Adipose tissue (tissue), 3 donors: ENCODE results near the gene MED17. TPM values are rescaled to one million over a fixed set of nuclear protein-coding genes. Genes with fewer than 3 reads are reported as not detected.

ENCODE experiments used
- H3K27ac ChIP-seq: one replicate; pipeline ENCODE4 v1.5.1; 2013; ENCODE audit warnings: low read depth, low read length
- WGBS, 3 donors: extraction: QIAGEN DNeasy Blood & Tissue Kit; methylation state at CpG; one replicate each; pipeline ENCODE4 v1.1.7; 2013; 5-methylcytosine and 5-hydroxymethylcytosine counted together
- polyA plus RNA-seq, 3 donors: library from polyadenylated mRNA; stranded (reverse); fragments of 200-250 nt; gene quantifications; one replicate each; pipeline ENCODE4 v1.2.3, GENCODE V29; 2013
- donor health status: healthy with polysubstance abuse.
- donor health status: Bipolar disorder and iron deficiency.
- donor health status: healthy.

The MED17 gene
- polyA plus RNA-seq, 3 donors = 6.4 to 11.0 (median 9.7) TPM

DNA sequence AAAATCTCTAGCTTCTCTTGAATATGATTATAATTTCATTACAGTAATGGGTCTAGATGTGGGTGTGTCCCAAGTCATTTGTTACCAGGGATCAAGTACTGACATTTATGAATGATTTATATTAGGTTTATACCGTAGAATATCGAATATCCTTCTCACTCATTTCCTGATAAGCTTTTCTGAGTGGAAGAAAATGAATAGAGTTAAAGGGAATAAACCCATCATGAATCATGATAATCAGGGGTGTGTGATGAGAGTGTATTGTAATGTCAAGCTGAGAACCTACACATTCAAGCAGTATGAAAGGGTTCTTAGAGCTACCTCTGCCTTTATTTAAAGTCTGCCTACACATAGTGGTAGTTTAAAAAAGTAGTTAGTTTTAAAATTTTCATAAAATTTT is 17.3 kb downstream of the MED17 start:
- WGBS, 3 donors = 48 to 82% (median 65%) methylated on average over 2 of the region's 2 CpGs
- H3K27ac ChIP-seq = no peak overlapping the region

DNA sequence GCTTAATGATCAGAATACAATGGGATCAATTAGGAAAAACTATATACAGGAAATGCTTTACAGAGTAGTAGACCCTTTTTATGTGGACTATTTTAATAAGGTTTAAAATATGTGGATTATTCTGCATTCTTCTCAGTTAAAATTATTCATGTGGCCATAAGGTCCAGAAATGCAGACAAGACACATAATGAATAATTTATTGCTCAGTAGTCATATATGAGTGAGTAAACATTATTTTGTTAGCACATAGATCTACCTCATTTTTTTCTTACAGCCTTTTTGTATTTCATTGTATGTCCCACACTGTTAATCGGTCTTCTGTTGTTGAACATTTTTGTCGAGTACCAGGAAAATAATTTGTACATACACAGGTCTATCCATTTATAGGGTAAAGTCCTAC is 20.8 kb downstream of the MED17 start:
- H3K27ac ChIP-seq = no peak overlapping the region
- 96 to 99% (median 97%) methylated on average over 2 of the region's 2 CpGs for WGBS, 3 donors

DNA sequence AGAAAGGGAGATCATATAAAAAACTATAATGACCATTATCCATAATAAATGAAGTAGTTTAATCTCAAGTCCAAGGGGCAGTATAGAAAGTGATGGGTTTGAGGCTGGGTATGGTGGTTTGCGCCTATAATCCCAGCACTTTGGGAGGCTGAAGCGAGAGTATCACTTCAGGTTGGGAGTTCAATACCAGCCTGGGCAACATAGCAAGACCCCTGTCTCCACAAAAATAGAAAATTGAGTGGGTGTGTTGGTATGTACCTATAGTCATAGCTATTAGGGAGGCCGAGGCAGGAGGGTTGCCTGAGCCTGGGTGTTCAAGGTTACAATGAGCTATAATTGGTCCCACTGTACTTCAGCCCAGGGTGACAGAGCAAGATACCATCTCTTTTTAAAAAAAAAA is 23.9 kb downstream of the MED17 start:
- 96 to 100% (median 99%) methylated on average over 3 of the region's 3 CpGs for WGBS, 3 donors
- no peak overlapping the region for H3K27ac ChIP-seq

DNA sequence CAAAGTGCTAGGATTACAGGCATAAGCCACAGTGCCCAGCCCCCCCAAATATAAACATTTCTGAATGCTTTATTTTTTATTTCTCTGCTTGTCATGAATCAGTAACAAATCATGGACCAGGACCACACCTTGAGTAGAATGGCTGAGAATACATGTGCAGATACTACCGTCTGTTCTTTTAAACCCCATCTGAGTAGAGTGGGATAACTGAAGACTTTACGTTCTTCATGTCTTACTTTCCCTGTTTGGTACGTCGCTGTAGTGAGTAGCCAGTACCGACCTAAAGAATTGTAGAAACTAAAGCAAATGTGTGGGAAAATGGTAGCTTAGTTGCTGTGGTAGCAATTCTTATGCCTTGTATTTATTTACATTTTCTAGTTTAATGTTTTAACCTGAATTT is 29.9 kb downstream of the MED17 start:
- WGBS, 3 donors = 96 to 97% (median 96%) methylated on average over 5 of the region's 5 CpGs
- no peak overlapping the region for H3K27ac ChIP-seq

DNA sequence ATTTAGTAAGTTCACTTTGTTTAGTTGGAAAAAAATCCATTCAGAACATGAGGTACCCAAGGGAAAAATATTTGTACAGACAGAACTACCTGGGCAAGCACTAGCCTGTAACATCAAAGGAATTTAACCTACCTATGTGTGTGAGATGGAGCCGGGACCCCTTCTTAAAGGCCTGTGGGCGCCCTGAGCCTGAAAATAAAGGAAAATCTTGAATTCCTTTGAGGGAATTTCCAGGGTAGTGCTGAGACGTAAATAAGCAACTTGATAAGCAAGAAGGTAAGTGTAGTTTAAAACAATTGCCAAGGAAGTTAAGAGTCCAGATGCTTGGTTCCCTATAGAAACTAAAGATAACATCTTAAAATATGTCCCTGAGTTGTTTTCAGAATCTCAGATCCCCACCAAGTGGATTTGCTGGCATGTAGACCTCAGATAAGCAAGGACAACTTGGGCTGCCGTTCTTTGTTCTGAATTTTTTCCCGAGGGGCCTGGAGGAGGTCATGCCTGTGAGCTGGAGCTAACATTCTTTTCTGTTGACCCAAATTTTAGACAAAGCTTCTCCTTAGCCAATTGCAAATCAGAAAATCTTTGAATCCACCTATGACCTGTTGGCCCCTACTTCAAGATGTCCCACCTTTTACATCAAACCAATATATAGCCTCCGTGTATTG is 31.0 kb downstream of the MED17 start:
- WGBS, 3 donors = 58 to 90% (median 90%) methylated on average over 6 of the region's 6 CpGs
- H3K27ac ChIP-seq = no peak overlapping the region

DNA sequence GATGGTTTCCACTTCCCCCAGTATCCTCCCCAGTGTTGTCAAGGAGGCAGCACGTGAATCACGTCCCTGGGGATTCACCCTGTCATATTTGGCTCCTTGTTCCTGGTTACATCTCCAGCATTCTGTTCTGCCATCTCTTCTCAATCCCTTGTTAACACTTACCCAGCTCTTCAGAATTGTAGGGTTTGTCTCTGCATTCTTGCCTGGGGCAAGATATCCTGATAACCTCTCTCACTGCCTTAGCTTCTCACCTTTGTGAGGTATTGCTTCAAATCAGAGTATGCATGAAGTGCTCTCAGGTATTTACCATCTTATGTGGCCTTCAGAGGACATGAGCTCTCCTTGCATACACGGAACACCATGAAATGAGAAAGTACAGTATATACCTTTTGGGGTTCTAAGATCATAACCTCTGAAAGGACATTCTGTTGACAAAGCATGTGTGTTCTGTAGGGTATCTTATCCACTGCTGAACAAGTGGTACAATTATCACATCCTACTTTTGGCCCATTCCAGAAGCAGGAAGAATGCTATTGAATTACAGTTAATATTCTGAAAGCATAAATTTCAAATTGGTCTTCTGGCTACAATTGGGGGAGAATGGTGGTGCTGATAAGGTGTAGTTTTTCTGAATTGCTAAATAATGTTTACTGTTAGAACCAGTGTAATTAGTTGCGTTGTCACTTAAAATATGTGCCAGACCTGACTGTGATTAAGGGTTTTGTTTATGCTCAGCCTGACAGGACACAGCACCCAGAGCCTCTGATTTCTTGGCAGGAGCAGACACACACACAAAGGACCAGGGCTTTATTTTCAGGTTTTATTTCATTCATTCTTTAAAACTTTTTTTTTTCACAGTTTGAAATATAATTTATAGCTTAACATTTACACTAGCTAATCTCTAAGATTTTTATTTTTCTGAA is 33.6 kb downstream of the MED17 start:
- 58 to 73% (median 68%) methylated on average over 4 of the region's 4 CpGs for WGBS, 3 donors
- H3K27ac ChIP-seq = no peak overlapping the region

DNA sequence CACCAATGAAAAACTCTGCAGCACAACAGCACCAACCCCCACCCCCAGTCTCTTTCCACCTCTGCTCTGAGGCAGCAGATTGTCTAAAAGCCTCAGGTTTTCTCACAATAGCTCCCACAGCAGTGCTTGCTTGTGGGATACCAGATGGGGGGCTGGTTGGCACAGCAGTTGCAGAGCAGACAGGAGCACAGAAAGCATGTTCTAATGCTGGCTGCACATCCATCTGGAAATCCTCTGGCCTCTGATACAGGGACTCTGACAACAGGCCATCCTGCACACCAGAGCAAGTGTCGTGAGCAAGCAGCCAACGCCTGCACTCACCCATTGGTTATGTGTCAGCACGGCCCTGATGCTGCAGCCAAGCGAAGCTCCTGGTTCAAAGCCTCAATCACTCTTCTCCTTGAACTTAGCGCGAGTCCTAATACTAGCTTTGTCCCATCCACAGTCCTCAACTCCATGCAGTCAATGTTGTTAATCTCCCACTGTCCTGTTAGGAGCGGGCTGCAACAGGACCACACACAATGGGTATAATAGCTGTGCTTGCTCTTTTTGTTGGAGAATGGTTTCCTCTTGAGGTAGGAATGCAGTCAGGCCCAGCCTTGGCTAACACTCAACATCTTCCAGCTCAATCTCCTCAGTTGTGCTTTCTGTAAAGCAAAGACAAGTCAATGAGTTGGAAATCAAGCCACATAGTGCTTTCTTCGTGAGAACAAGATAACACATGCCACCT is 36.0 kb downstream of the MED17 start:
- 84 to 89% (median 87%) methylated on average over 8 of the region's 8 CpGs for WGBS, 3 donors
- no peak overlapping the region for H3K27ac ChIP-seq

DNA sequence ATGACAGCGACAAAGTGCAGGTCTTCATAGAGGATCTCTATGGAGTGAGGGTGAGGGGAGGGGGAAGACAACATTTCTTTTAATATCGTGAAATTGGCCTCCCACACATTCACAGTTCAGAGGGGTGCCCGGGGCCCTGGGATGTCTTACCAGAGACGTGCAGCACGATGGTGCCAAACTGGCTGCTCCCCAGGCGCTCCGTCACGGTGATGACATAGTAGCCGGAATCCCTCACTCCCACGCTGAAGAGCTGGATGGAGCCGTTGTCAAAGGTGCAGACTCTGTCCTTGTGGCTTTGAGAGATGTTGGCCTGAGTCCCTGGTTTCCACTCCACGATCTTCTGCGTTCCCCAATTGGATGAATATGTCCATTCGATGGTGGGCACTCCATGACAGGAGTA is 36.8 kb downstream of the MED17 start:
- 81 to 93% (median 87%) methylated on average over 14 of the region's 14 CpGs for WGBS, 3 donors
- no peak overlapping the region for H3K27ac ChIP-seq

DNA sequence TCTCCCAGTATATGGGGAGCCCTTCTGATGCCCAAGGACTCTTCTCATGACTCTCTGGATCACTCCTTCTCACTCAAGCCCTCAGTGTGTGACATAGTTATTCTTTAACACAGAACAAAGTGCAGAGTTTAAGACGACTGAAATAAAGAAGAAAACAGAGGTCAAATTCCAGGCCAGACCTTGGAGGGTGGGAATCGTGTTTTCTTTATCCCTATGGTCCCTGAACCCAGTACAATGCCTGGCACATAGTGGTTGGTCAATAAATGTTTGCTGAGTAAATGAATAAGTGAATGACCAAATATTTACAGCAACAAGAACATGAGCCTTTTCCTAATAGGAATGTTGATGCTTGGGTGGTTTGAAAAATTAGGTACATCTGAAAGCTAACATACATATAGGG is 37.5 kb downstream of the MED17 start:
- no peak overlapping the region for H3K27ac ChIP-seq
- 17 to 69% (median 61%) methylated on average over 2 of the region's 2 CpGs for WGBS, 3 donors

DNA sequence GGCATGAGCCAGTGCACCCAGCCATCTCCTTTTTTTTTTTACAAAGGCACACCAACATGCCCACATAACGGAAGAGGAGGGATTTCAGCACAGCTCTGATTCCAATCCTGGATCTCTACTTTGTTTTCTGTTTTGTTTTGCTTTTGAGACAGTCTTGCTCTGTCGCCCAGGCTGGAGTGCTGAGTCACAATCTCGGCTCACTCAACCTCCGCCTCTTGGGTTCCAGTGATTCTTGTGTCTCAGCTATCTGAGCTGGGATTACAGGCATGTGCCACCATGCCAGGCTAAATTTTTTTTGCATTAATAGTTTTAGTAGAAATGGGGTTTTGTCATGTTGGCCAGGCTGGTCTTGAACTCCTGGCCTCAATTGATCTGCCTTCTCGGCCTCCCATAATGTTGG is 38.3 kb downstream of the MED17 start:
- H3K27ac ChIP-seq = no peak overlapping the region
- WGBS, 3 donors = 92 to 95% (median 93%) methylated on average over 5 of the region's 5 CpGs

DNA sequence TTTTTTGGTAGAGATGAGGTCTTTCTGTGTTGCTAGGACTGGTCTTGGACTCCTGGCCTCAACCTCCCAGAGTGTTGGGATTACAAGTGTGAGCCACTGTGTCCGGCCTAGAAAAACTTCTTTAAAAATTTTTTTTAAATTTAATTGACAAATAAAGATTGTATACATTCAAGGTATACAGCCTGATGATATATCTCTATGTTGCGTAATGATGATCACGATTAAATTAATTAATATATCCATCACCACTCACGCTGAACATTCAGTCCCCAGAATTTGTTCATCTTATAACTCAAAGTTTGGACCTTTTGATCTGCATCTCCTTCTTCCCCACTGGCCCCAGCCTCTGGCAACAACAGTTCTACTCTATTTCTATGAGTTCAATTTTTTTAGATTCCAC is 39.1 kb downstream of the MED17 start:
- no peak overlapping the region for H3K27ac ChIP-seq
- 93 to 97% (median 95%) methylated on average over 4 of the region's 4 CpGs for WGBS, 3 donors

DNA sequence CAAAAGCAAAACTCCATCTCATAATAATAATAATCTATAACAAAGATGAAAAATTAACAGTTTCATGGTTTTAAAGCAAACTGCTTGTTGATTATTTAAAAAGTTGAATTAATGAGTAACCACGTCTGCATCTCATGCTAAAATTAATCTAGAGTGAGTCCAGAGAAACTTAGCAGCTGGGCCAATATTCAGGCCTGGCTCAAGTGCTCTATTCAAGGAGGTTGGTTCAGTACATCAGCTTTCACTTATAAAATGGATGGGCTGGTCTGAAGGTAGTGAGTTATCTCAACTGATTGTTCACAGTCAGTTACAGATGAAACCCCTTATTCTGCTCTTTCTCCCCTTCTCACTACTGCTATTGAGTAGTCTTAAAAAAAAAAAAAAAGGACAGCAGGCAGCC is 43.3 kb downstream of the MED17 start:
- no peak overlapping the region for H3K27ac ChIP-seq
- 35 to 95% (median 84%) methylated on average over 1 of the region's 1 CpG for WGBS, 3 donors

DNA sequence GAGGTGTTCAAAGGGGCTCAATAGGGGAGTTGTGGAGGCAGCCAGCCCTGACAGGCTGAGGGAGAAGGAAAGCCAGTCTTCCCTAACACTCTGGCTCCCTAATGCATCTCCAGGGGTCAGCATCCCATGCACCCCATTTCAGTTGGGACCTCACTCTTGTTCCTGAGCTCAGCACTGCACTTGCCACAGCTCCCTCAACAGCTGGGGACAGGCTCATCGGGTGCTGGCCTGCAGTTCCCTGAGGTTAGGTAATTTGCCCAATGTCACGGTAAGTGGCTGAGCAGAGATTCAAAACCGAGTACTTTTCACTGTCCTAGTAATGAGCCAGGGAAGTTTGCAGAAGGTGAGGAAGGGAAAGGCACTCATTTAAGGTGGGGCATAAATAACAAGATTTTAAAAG is 45.5 kb downstream of the MED17 start:
- H3K27ac ChIP-seq = no peak overlapping the region
- WGBS, 3 donors = 61 to 78% (median 69%) methylated on average over 3 of the region's 3 CpGs

DNA sequence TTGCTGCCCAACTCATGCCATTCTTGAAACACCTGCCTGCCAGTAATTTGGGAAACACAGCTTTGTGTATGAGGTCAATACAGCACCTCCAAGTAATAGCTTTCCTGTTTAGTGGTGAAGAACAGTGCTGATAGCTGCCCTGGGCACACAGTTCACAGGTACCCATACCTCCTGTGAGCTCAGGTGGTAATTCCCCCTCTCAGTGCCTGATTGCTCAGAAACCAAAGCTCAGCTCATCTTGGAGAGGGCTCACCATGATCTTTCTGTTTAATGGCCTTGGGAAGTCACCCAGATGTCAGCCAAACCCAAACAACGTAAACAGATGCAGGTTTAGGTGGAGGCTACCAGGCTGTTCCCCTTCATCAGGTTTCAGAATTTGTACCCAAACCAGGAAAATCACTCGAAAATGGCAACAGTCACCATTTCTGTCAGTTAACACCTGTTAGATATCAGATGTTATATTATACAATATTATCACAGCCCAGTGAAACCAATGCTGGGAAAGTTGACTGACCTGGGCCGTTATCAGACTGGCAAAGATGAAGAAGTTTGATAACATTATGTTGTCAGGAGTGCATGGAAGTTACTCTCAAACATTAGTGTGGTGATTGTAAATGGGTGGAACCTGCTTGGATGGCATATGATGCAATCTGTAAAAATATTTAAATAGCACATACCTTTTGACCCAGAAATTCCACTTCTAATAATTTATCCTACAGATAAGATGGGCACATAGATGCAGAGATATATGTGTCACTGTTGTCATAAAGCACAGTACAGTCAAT is 47.5 kb downstream of the MED17 start:
- H3K27ac ChIP-seq = no peak overlapping the region
- 40 to 82% (median 80%) methylated on average over 3 of the region's 3 CpGs for WGBS, 3 donors

DNA sequence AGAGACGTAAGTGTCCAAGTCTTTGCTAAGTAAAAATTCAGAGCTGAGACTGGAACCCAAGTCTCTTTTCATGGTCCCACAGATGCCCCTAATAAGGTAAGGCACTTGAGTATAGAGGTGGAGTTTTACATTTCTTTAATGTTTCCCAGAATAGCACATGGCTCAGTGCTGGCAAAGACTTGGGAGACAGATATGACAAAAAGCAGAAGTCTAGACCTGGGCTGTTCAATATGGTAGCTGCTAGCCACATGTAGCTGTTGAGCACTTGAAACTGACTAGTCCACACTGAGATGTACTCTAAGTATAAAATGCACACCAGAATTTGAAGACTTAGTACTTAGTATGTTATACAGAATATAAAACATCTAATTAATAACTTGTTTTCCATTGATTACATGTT is 48.7 kb downstream of the MED17 start:
- 94 to 97% (median 96%) methylated on average over 1 of the region's 1 CpG for WGBS, 3 donors

DNA sequence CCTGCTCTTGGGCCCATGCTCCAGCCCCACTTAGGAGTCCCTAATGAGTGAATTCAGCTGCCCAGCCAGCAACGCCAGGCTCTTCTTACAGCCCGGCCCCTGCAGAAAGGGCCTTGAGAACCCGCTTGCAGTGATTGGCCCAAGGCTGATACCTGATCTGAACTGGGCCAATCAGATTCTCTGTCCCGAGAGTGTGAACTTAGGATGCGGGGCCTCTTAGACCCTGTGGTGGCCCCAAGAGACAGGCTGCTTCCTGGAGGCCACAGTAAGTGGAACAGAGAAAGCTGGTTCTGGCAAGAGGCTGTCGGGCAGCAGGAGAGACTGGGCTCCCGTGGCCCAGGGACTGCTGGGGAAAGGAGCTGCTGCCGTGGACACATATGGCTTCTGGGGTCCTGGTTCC is 54.9 kb downstream of the MED17 start:
- WGBS, 3 donors = 92 to 93% (median 93%) methylated on average over 8 of the region's 8 CpGs
- H3K27ac ChIP-seq = no peak overlapping the region

More for the DNA sequence above, 48.7 kb downstream of the MED17 start:
- no peak overlapping the region for H3K27ac ChIP-seq

DNA sequence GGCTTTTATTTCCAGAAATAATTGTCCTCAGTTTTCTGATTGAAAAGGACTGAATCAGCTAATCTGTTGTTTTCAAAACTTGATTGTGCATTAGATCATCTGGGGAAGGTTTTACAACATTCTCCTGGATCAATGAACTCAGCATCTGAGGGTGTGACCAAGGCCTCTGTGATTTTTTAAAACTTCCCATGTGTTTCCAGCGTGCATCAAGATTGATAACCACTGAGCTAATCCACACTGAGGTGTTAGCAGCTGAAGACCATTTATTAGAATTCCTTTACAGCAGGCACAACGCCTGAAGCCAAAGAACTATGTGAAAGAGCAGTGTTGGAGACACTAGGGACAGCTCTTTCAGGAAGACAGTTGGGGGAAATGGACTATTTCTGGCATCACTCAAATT is 56.1 kb downstream of the MED17 start:
- H3K27ac ChIP-seq = no peak overlapping the region
- 49 to 61% (median 52%) methylated on average over 2 of the region's 2 CpGs for WGBS, 3 donors

DNA sequence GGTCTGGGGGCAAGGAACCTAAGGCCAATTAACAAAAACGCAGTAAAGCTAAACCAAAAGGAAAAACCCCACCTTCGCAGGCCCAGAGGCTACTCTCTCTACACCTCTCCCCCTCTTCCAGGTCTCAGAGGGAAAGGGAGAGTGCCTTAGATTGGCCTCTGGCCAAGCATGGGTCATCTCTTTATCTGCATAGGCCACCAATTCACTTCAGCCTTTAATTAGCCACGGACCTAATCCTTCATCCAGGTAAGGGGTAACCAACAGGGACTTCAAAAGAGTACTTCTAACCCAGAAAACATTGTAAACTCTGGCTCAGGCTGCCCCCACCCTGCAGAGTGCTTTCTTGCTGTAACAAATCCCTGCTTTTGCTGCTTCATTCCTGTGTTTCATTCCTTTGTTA is 56.9 kb downstream of the MED17 start:
- 55 to 73% (median 61%) methylated on average over 3 of the region's 3 CpGs for WGBS, 3 donors
- H3K27ac ChIP-seq = no peak overlapping the region
